HEK293T (cell line): ENCODE results near the gene ZNF460.

Source experiments
- CTCF ChIA-PET: fragments of 350-600 bp; formaldehyde crosslinking; extraction: SDS; loops from one replicate; lab custom pipeline; 2021; ENCODE audit warnings: antibody characterized with exemption, inconsistent platforms; lab: Yijun Ruan, JAX
- POLR2A ChIA-PET: fragments of 350-600 bp; formaldehyde crosslinking; extraction: SDS; loops from one replicate; lab custom pipeline; 2020; ENCODE audit warnings: antibody characterized with exemption, inconsistent platforms; lab: Yijun Ruan, JAX
- DNase-seq: peaks from one replicate; pipeline ENCODE4 v3.0.0; 2012; ENCODE audit warnings: mixed read lengths; ENCODE audit errors: extremely low spot score
- ARNT ChIP-seq: fragments of 450-650 bp; IDR thresholded peaks from 2 replicates; pipeline ENCODE4 v1.6.1; 2017; ENCODE audit warnings: mild to moderate bottlenecking
- BHLHE40 ChIP-seq: fragments of 450-650 bp; IDR thresholded peaks from 2 replicates; pipeline ENCODE4 v1.6.1; 2016; ENCODE audit warnings: mild to moderate bottlenecking, moderate library complexity, borderline replicate concordance
- CTBP1 ChIP-seq: fragments of 450-650 bp; IDR thresholded peaks from 2 replicates; pipeline ENCODE4 v1.6.1; 2016; ENCODE audit warnings: borderline replicate concordance
- ELF4 ChIP-seq: fragments of 450-650 bp; IDR thresholded peaks from 2 replicates; pipeline ENCODE4 v1.6.1; 2017; ENCODE audit warnings: antibody characterized with exemption
- FOXA1 ChIP-seq: fragments of 450-650 bp; IDR thresholded peaks from 2 replicates; pipeline ENCODE4 v1.6.1; 2016; ENCODE audit warnings: mild to moderate bottlenecking
- FOXK2 ChIP-seq: fragments of 450-650 bp; IDR thresholded peaks from 2 replicates; pipeline ENCODE4 v1.6.1; 2016; ENCODE audit warnings: mild to moderate bottlenecking
- FOXM1 ChIP-seq: fragments of 450-650 bp; IDR thresholded peaks from 2 replicates; pipeline ENCODE4 v1.6.1; 2017; ENCODE audit warnings: mild to moderate bottlenecking, borderline replicate concordance
- HDGF ChIP-seq: fragments of 450-650 bp; IDR thresholded peaks from 2 replicates; pipeline ENCODE4 v1.6.1; 2017; ENCODE audit warnings: antibody characterized with exemption, borderline replicate concordance
- L3MBTL2 ChIP-seq: fragments of 450-650 bp; conservative IDR thresholded peaks from 2 replicates; pipeline ENCODE4 v1.6.1; 2016; ENCODE audit warnings: mild to moderate bottlenecking
- LEF1 ChIP-seq: fragments of 450-650 bp; IDR thresholded peaks from 2 replicates; pipeline ENCODE4 v1.6.1; 2017; ENCODE audit warnings: mild to moderate bottlenecking, borderline replicate concordance
- NFRKB ChIP-seq: fragments of 450-650 bp; IDR thresholded peaks from 2 replicates; pipeline ENCODE4 v1.6.1; 2016; ENCODE audit warnings: mild to moderate bottlenecking, moderate library complexity
- SP1 ChIP-seq: fragments of 450-650 bp; IDR thresholded peaks from 2 replicates; pipeline ENCODE4 v1.6.1; 2017
- SUZ12 ChIP-seq: fragments of 450-650 bp; IDR thresholded peaks from 2 replicates; pipeline ENCODE4 v1.6.1; 2016; ENCODE audit warnings: mild to moderate bottlenecking
- TARDBP ChIP-seq: fragments of 450-650 bp; IDR thresholded peaks from 2 replicates; pipeline ENCODE4 v1.6.1; 2016
- ZNF384 ChIP-seq: fragments of 450-650 bp; IDR thresholded peaks from 2 replicates; pipeline ENCODE4 v1.6.1; 2016
- TF ChIP-seq, protein P1 (sequence below): fragments of 450-650 bp; IDR thresholded peaks from 2 replicates; pipeline ENCODE4 v1.6.1; 2016

Gene ZNF460

DNA sequence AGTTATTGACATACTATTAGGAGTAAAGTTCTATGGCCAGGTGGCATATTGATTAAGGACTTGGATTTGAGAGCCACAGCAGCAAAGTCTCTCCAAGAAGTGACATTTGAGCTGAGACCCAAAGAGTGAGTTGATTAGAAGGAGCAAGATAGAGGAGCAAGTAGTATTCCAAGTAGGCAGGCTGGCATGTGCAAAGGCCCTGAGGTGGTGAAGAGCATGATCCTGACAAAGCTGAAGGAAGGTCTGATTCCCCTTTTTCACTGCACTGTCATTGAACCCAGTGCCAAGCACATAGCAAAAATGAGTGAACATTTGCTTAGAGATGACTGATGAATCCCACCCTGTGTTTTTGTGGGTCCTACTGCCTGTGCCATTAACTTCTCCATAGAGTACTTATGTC lies 44.7 kb downstream of the ZNF460 start:
- no peak for DNase-seq
- TF ChIP-seq FOXA1: no peak
- no peak for TF ChIP-seq L3MBTL2
- no peak for TF ChIP-seq NFRKB
- TF ChIP-seq SUZ12: no peak
- TF ChIP-seq ELF4: no peak
- TF ChIP-seq LEF1: no peak
- TF ChIP-seq FOXK2: no peak
- TF ChIP-seq FOXM1: no peak
- ChIA-PET CTCF (no interaction called here), POLR2A (no interaction called here)

- TF ChIP-seq SUZ12 (no peak), CTBP1 (no peak), HDGF (no peak), ARNT (no peak), FOXK2 (no peak)
- ChIA-PET CTCF (no interaction called here), POLR2A (no interaction called here)
- DNase-seq: no peak
These were observed 47.7 kb downstream of the ZNF460 start for GRCh38 chr19:57327993-57328392.

GRCh38 chr19:57334191-57334590 lies 53.9 kb downstream of the ZNF460 start:
- ChIA-PET POLR2A (no interaction called here), CTCF (no interaction called here)
- DNase-seq: no peak
- TF ChIP-seq L3MBTL2 (no peak), FOXK2 (no peak), SUZ12 (no peak), HDGF (no peak), ARNT (no peak), ZNF384 (no peak), SP1 (no peak), NFRKB (no peak), FOXM1 (no peak), BHLHE40 (no peak), CTBP1 (no peak), TARDBP (no peak), ELF4 (no peak), FOXA1 (no peak), LEF1 (no peak)
- TF ChIP-seq, protein P1, sequence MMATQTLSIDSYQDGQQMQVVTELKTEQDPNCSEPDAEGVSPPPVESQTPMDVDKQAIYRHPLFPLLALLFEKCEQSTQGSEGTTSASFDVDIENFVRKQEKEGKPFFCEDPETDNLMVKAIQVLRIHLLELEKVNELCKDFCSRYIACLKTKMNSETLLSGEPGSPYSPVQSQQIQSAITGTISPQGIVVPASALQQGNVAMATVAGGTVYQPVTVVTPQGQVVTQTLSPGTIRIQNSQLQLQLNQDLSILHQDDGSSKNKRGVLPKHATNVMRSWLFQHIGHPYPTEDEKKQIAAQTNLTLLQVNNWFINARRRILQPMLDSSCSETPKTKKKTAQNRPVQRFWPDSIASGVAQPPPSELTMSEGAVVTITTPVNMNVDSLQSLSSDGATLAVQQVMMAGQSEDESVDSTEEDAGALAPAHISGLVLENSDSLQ: no peak

- DNase-seq: no peak
- POLR2A ChIA-PET: interaction anchor here (1.1 kb wide), 1 partner anchor 12 kb away, joined by 4 read pairs; the partner anchor contains the start of gene ZNF304
- CTCF ChIA-PET: no interaction called here
- TF ChIP-seq ARNT (no peak), ZNF384 (no peak), NFRKB (no peak), TARDBP (no peak), FOXA1 (no peak), ELF4 (no peak), FOXM1 (no peak), LEF1 (no peak), CTBP1 (no peak), HDGF (no peak), BHLHE40 (no peak), FOXK2 (no peak)
- TF ChIP-seq, protein P1: no peak
These were observed 58.6 kb downstream of the ZNF460 start for GRCh38 chr19:57338877-57339276.

DNA sequence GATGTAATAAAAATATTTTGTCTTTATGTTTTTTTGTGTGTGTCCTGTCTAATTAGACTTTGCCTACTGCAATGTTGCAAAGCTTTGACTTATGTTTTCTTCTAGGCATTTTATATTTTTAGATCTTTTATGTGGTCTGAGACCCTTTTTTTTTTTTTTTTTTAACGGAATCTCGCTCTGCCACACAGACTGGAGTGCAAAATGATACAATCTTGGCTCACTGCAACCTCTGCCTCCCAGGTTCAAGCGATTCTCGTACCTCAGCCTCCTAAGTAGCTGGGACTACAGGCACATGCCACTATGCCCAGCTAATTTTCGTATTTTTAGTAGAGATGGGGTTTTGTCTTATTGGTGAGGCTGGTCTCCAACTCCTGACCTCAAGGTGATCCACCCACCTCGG lies 62.3 kb downstream of the ZNF460 start:
- TF ChIP-seq ARNT: no peak
- no peak for TF ChIP-seq L3MBTL2
- TF ChIP-seq FOXA1: no peak
- no peak for TF ChIP-seq SUZ12
- no peak for TF ChIP-seq HDGF
- TF ChIP-seq, protein P1: no peak
- TF ChIP-seq FOXM1: no peak
- TF ChIP-seq CTBP1: no peak
- no peak for TF ChIP-seq ZNF384
- TF ChIP-seq BHLHE40: no peak
- no peak for TF ChIP-seq SP1
- TF ChIP-seq TARDBP: no peak
- TF ChIP-seq LEF1: no peak
- no peak for TF ChIP-seq NFRKB
- TF ChIP-seq ELF4: no peak
- TF ChIP-seq FOXK2: no peak
- no peak for DNase-seq
- POLR2A ChIA-PET: no interaction called here
- CTCF ChIA-PET: no interaction called here
